Neuronal stem cell (in vitro differentiated cells): ENCODE data around the gene C4orf50.

Experiments
- DNase-seq: peaks from one replicate; pipeline ENCODE4 v3.0.0-alpha.2; 2013; ENCODE audit warnings: low spot score
- H2AFZ ChIP-seq: one replicate; pipeline ENCODE4 v1.6.1; 2013; ENCODE audit warnings: mild to moderate bottlenecking, low read length, inconsistent platforms
- H2AK5ac ChIP-seq: 2 replicates; pipeline ENCODE4 v1.6.1; 2013; ENCODE audit warnings: low read depth, mild to moderate bottlenecking, inconsistent platforms, low read length, moderate library complexity, mixed read lengths
- H2BK120ac ChIP-seq: 2 replicates; pipeline ENCODE4 v1.6.1; 2013; ENCODE audit warnings: low read depth, mild to moderate bottlenecking, inconsistent platforms, low read length, moderate library complexity, mixed read lengths
- H2BK12ac ChIP-seq: one replicate; pipeline ENCODE4 v1.6.1; 2013; ENCODE audit warnings: low read length, inconsistent platforms
- H2BK15ac ChIP-seq: 2 replicates; pipeline ENCODE4 v1.6.1; 2013; ENCODE audit warnings: mild to moderate bottlenecking, low read length, inconsistent platforms, mixed read lengths
- H2BK5ac ChIP-seq: one replicate; pipeline ENCODE4 v1.6.1; 2013; ENCODE audit warnings: inconsistent platforms, mild to moderate bottlenecking, low read length, moderate library complexity
- H3K14ac ChIP-seq: one replicate; pipeline ENCODE4 v1.6.1; 2013; ENCODE audit warnings: low read length, inconsistent platforms
- H3K18ac ChIP-seq: 2 replicates; pipeline ENCODE4 v1.6.1; 2013; ENCODE audit warnings: low read length, inconsistent platforms
- H3K23ac ChIP-seq: 2 replicates; pipeline ENCODE4 v1.6.1; 2013; ENCODE audit warnings: low read depth, mild to moderate bottlenecking, mixed read lengths, low read length, inconsistent platforms; ENCODE audit not compliant: poor library complexity
- H3K27ac ChIP-seq: replicated peaks from 3 replicates; pipeline ENCODE4 v1.5.1; 2013; ENCODE audit warnings: low read length, inconsistent platforms
- H3K27me3 ChIP-seq, 3 experiments: 2 replicates each; pipeline ENCODE4 v1.6.1; 2013; ENCODE audit warnings: low read length in 3 of 3, mild to moderate bottlenecking in 2 of 3, inconsistent platforms in 1 of 3, low read depth in 1 of 3, mixed read lengths in 1 of 3, moderate library complexity in 1 of 3; ENCODE audit not compliant: control insufficient read depth in 3 of 3, insufficient read depth in 3 of 3
- H3K36me3 ChIP-seq, 2 donors: replicated peaks in 1 of 2; 2 replicates each; pipeline ENCODE4 v1.6.1; 2013; ENCODE audit warnings: low read length in 2 of 2; ENCODE audit not compliant: control insufficient read depth in 2 of 2, insufficient read depth in 2 of 2
- H3K4ac ChIP-seq: 2 replicates; pipeline ENCODE4 v1.6.1; 2013; ENCODE audit warnings: inconsistent platforms, mild to moderate bottlenecking, low read length, moderate library complexity
- H3K4me1 ChIP-seq, 2 donors: 1 replicate in 1 of 2; 2 replicates in 1 of 2; pipeline ENCODE4 v1.6.1; 2013; ENCODE audit warnings: low read length in 2 of 2, low read depth in 1 of 2; ENCODE audit not compliant: control insufficient read depth in 2 of 2, insufficient read depth in 1 of 2
- H3K4me2 ChIP-seq: one replicate; pipeline ENCODE4 v1.6.1; 2013; ENCODE audit warnings: mild to moderate bottlenecking, low read length, inconsistent platforms; ENCODE audit not compliant: insufficient read depth, poor library complexity, severe bottlenecking
- H3K4me3 ChIP-seq, 2 donors: 2 replicates each; pipeline ENCODE4 v1.5.1; 2013; ENCODE audit warnings: low read length in 2 of 2, mild to moderate bottlenecking in 2 of 2, inconsistent platforms in 1 of 2, moderate library complexity in 1 of 2
- H3K79me1 ChIP-seq: one replicate; pipeline ENCODE4 v1.6.1; 2013; ENCODE audit warnings: low read depth, mild to moderate bottlenecking, inconsistent platforms, low read length, moderate library complexity
- H3K9ac ChIP-seq: one replicate; pipeline ENCODE4 v1.6.1; 2013; ENCODE audit warnings: mild to moderate bottlenecking, low read depth, low read length, inconsistent platforms; ENCODE audit not compliant: poor library complexity
- H3K9me3 ChIP-seq, 2 donors: replicated peaks in 1 of 2; 2 replicates each; pipeline versions ENCODE3 to v1.6.1; 2013; ENCODE audit warnings: low read length in 2 of 2, mild to moderate bottlenecking in 2 of 2, inconsistent platforms in 1 of 2, low read depth in 1 of 2, mixed read lengths in 1 of 2, moderate library complexity in 1 of 2; ENCODE audit not compliant: control insufficient read depth in 2 of 2, insufficient read depth in 1 of 2
- H4K8ac ChIP-seq: one replicate; pipeline ENCODE4 v1.6.1; 2013; ENCODE audit warnings: low read depth, mild to moderate bottlenecking, inconsistent platforms, low read length, moderate library complexity
- H4K91ac ChIP-seq: one replicate; pipeline ENCODE4 v1.6.1; 2013; ENCODE audit warnings: low read length, low read depth, mild to moderate bottlenecking, inconsistent platforms; ENCODE audit not compliant: poor library complexity
- WGBS, 2 donors: extraction: QIAGEN DNeasy Blood & Tissue Kit; methylation state at CpG; one replicate each; pipeline ENCODE4 v1.1.7; 2013; ENCODE audit warnings: missing lambda C conversion rate in 2 of 2, mixed read lengths in 1 of 2; ENCODE audit not compliant: insufficient read length in 2 of 2, insufficient replicate concordance in 1 of 2; ENCODE audit errors: extremely low coverage in 2 of 2; 5-methylcytosine and 5-hydroxymethylcytosine counted together

Gene C4orf50

GRCh38 chr4:6052679-6053078 lies 34.4 kb upstream of the C4orf50 start:
- Histone ChIP-seq H3K27ac (no peak overlapping the region), H2AK5ac (no peak overlapping the region), H3K4me2 (no peak overlapping the region), H3K4ac (no peak overlapping the region), H3K79me1 (no peaks in the 10 kb centered on the region), H3K27me3 (peaks cover 0 to 35% (median 0%) of the 10 kb centered on the region in 3 experiments), H3K18ac (no peak overlapping the region), H4K91ac (no peak overlapping the region), H3K14ac (no peak overlapping the region), H4K8ac (no peak overlapping the region), H3K9ac (no peak overlapping the region), H3K36me3 (peaks cover 0 to 1% of the 10 kb centered on the region in 2 donors), H2BK12ac (no peak overlapping the region), H2AFZ (no peak overlapping the region), H3K23ac (no peak overlapping the region), H3K9me3 (peaks cover 4 to 8% of the 10 kb centered on the region in 2 donors), H2BK5ac (no peak overlapping the region), H3K4me3 (no peak overlapping the region), H2BK15ac (no peak overlapping the region), H2BK120ac (no peak overlapping the region), H3K4me1 (peaks cover 0 to 2% of the 10 kb centered on the region in 2 donors)
- DNase-seq = no peak
- WGBS, 2 donors = no CpG with 5 or more reads among the region's 6 CpGs

- Histone ChIP-seq H2AFZ (no peak overlapping the region), H3K9ac (no peak overlapping the region), H3K14ac (no peak overlapping the region), H3K18ac (no peak overlapping the region), H3K4me1 (peaks cover 0 to 2% of the 10 kb centered on the region in 2 donors), H3K36me3 (no peaks in the 10 kb centered on the region), H3K9me3 (no peaks in the 10 kb centered on the region), H3K4ac (no peak overlapping the region), H2AK5ac (no peak overlapping the region), H2BK15ac (no peak overlapping the region), H3K4me2 (no peak overlapping the region), H3K23ac (no peak overlapping the region), H2BK5ac (no peak overlapping the region), H4K91ac (no peak overlapping the region), H2BK12ac (no peak overlapping the region), H3K27me3 (peaks cover 0 to 38% (median 0%) of the 10 kb centered on the region in 3 experiments), H4K8ac (no peak overlapping the region), H3K79me1 (no peaks in the 10 kb centered on the region), H3K4me3 (no peak overlapping the region), H3K27ac (no peak overlapping the region), H2BK120ac (no peak overlapping the region)
- no peak for DNase-seq
- WGBS, 2 donors = no CpG with 5 or more reads among the region's 17 CpGs
These were observed 32.3 kb upstream of the C4orf50 start for GRCh38 chr4:6050551-6050950.

- no peak overlapping the region for H4K91ac ChIP-seq
- no peak for DNase-seq
- H3K14ac ChIP-seq = no peak overlapping the region
- no peak overlapping the region for H3K9ac ChIP-seq
- no peak overlapping the region for H2AK5ac ChIP-seq
- H3K27ac ChIP-seq = no peak overlapping the region
- no peak overlapping the region for H2BK5ac ChIP-seq
- H3K4me2 ChIP-seq = no peak overlapping the region
- H3K79me1 ChIP-seq = no peaks in the 10 kb centered on the region
- H2BK12ac ChIP-seq = no peak overlapping the region
- no CpG with 5 or more reads among the region's 8 CpGs for WGBS, 2 donors
- H3K27me3 ChIP-seq = peaks cover 0 to 38% (median 0%) of the 10 kb centered on the region in 3 experiments
- H2AFZ ChIP-seq = no peak overlapping the region
- H3K23ac ChIP-seq = no peak overlapping the region
- H3K18ac ChIP-seq = no peak overlapping the region
- no peak overlapping the region for H3K4ac ChIP-seq
- H3K4me1 ChIP-seq = peaks cover 0 to 2% of the 10 kb centered on the region in 2 donors
- H3K36me3 ChIP-seq = no peaks in the 10 kb centered on the region
- H4K8ac ChIP-seq = no peak overlapping the region
- no peak overlapping the region for H2BK15ac ChIP-seq
- no peak overlapping the region for H3K4me3 ChIP-seq
- no peak overlapping the region for H2BK120ac ChIP-seq
- H3K9me3 ChIP-seq = peaks cover 0 to 1% of the 10 kb centered on the region in 2 donors
These were observed 31.8 kb upstream of the C4orf50 start for GRCh38 chr4:6049985-6050384.

- Histone ChIP-seq H3K9ac (no peak overlapping the region), H3K18ac (no peak overlapping the region), H2BK12ac (no peak overlapping the region), H3K4me2 (no peak overlapping the region), H2BK15ac (no peak overlapping the region), H2AK5ac (no peak overlapping the region), H3K9me3 (peaks cover 0 to 1% of the 10 kb centered on the region in 2 donors), H3K27me3 (peaks cover 0 to 38% (median 0%) of the 10 kb centered on the region in 3 experiments), H2AFZ (no peak overlapping the region), H3K27ac (no peak overlapping the region), H4K91ac (no peak overlapping the region), H4K8ac (no peak overlapping the region), H3K14ac (no peak overlapping the region), H2BK120ac (no peak overlapping the region), H3K36me3 (no peaks in the 10 kb centered on the region), H3K79me1 (no peaks in the 10 kb centered on the region), H3K23ac (no peak overlapping the region), H3K4me1 (peaks cover 0 to 2% of the 10 kb centered on the region in 2 donors), H3K4me3 (no peak overlapping the region), H2BK5ac (no peak overlapping the region), H3K4ac (no peak overlapping the region)
- DNase-seq = no peak
- WGBS, 2 donors = no CpG with 5 or more reads among the region's 12 CpGs
These were observed 31.0 kb upstream of the C4orf50 start for GRCh38 chr4:6049278-6049677.
